Right cardiac atrium (tissue), 5 donors: ENCODE results near the gene CDHR4. TPM values are rescaled to one million over a fixed set of nuclear protein-coding genes. Genes with fewer than 3 reads are reported as not detected.
"Not testable (repeated sequence)": the region's sequence is repeated elsewhere in the genome, so short reads cannot be mapped to it uniquely, and the experiment has no call there.

ENCODE experiments used
- ATAC-seq, 2 donors: fragments of 200-7000 bp; cut with Tn5 transposase; one replicate each; pipeline versions ENCODE4 v1.8.0 to v1.9.1; 2020; ENCODE audit warnings: moderate library complexity in 2 of 2, mild to moderate bottlenecking in 1 of 2
- DNase-seq, 3 donors: peaks; one replicate each; pipeline ENCODE4 v3.0.0-alpha.2; 2020
- H3K27ac ChIP-seq: one replicate; pipeline ENCODE4 v1.5.1; 2013; ENCODE audit warnings: mild to moderate bottlenecking, low read length, control low read depth, moderate library complexity
- H3K27me3 ChIP-seq: one replicate; pipeline ENCODE4 v1.6.1; 2013; ENCODE audit not compliant: control insufficient read depth, insufficient read depth
- H3K4me1 ChIP-seq: one replicate; pipeline ENCODE4 v1.6.1; 2013; ENCODE audit warnings: low read length; ENCODE audit not compliant: control insufficient read depth, insufficient read depth
- H3K4me3 ChIP-seq: one replicate; pipeline ENCODE4 v1.5.1; 2013; ENCODE audit warnings: low read length, control low read depth
- H3K9me3 ChIP-seq: one replicate; pipeline ENCODE4 v1.6.1; 2013; ENCODE audit warnings: low read length; ENCODE audit not compliant: control insufficient read depth
- WGBS: extraction: QIAGEN DNeasy Blood & Tissue Kit; methylation state at CpG from one replicate; pipeline ENCODE4 v1.1.7; 2013; 5-methylcytosine and 5-hydroxymethylcytosine counted together
- intact Hi-C, 4 donors: fragments of 100-400 bp; cut with DNase I; formaldehyde crosslinking; loops; one replicate each; pipeline versions ENCODE4 v1.11.0 to v1.14.0; 2022 to 2023
- polyA plus RNA-seq: library from polyadenylated mRNA; stranded (reverse); fragments of 200-250 nt; gene quantifications from one replicate; pipeline ENCODE4 v1.2.3, GENCODE V29; 2013
- total RNA-seq, 4 donors: library from RNA; stranded (reverse); fragmentation: NEBNext Ultra II Directional; extraction: Animal tissue kit (Norgen Biotek cat#: 25700); gene quantifications; one replicate each; pipeline ENCODE4 v1.2.1, GENCODE V29; 2021
- donor health status: healthy with polysubstance abuse.
- donor health status: DM: no; HTN: yes; CAD: no.
- donor health status: DM: no; HTN: no; CAD: no.
- donor health status: DM: no; HTN: yes; CAD: no; lungs with severe emphysema.
- donor health status: DM: yes; HTN: yes; CAD: no.

The CDHR4 gene
- total and polyA plus RNA-seq, 5 donors = 0.07 to 0.29 TPM; not detected in 3

DNA sequence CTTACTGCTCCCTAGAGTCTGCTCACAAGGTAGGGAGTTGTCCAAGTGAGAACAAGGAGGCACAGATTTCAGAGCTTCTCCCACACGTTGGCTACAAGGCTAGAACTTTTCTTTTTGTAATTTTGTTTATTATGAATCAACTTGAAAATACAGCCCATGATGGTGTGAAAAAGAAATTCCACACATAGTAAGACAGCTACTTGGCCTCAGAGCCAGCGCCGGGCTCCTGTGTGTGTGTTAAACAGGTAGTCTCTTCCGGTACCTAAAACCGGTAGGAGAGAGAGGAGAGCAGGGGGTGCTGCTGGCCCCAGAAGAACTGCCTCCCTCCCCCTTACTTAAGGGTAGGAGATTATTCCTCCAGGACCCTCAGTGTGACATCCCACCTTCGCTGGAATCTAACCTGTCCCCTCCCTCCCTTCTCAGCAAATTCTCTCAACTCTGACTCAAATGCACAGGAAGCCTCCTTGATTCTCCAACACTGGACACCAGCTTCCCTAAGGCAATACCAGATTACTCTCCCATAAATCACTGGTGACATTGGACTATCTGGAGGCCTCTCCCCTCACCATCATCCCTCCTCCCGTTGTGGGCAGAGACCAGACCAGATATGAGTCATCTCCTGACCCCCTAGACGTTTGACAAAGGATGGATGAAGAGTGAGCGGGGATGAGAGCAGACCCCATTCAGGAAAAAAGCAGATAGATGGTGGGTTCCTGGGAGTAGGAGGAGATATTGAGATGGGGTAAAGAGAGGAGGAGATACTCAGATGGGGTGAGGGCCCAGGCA, 8.9 kb downstream of the CDHR4 start:
- DNase-seq = no peak
- Histone ChIP-seq H3K27me3 (no peaks in the 10 kb centered on the region), H3K4me3 (no peak overlapping the region), H3K4me1 (peaks cover 5% of the 10 kb centered on the region), H3K9me3 (no peaks in the 10 kb centered on the region), H3K27ac (no peak overlapping the region)
- intact Hi-C loops = no loop called here
- no peak for ATAC-seq
- WGBS = 65% methylated on average over 9 of the region's 9 CpGs

DNA sequence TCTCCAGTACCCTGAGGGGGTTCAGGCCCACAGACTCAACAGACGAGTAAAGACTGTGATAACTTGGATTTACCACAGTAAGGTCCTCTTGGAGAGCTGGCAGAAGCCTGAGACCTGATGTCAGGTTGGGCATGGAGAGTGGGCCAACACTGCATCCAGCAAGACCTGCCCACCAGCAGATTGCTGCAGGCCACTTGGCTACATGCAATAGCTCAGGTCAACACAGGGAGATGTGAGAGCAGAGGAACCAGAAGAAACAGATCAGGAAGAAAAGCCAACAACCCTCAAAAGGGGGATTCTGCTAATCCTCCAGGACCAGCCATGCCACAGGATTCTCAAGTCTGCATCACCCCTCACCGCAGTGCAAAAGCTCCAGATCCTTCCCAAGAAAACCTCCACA, 11.6 kb downstream of the CDHR4 start:
- DNase-seq (no peak), ATAC-seq (no peak)
- Histone ChIP-seq H3K27me3 (no peaks in the 10 kb centered on the region), H3K4me3 (no peak overlapping the region), H3K4me1 (peaks cover 5% of the 10 kb centered on the region), H3K27ac (no peak overlapping the region), H3K9me3 (no peaks in the 10 kb centered on the region)
- intact Hi-C loops = no loop called here
- WGBS = 98% methylated on average over 2 of the region's 2 CpGs

DNA sequence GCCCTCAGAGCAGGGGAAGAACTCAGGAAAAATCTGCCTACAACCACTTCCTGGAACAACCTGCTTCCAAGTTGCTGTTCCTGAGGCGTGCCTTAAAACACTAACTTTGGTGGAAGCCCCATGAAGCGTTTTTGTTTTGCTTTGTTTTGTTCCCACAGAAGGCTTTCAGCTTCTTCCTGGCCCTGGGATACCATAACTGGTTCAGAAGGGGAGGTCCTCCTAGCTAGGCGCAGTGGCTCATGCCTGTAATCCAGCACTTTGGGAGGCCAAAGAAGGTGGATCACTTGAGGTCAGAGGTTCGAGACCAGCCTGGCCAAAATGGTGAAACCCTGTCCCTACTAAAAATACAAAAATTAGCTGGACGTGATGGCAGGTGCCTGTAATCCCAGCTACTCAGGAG, 12.1 kb downstream of the CDHR4 start:
- Histone ChIP-seq H3K4me3 (no peak overlapping the region), H3K27me3 (no peaks in the 10 kb centered on the region), H3K27ac (no peak overlapping the region), H3K9me3 (no peaks in the 10 kb centered on the region), H3K4me1 (peaks cover 5% of the 10 kb centered on the region)
- no peak for DNase-seq
- no peak for ATAC-seq
- WGBS = 83% methylated on average over 5 of the region's 5 CpGs
- intact Hi-C loops = no loop called here

DNA sequence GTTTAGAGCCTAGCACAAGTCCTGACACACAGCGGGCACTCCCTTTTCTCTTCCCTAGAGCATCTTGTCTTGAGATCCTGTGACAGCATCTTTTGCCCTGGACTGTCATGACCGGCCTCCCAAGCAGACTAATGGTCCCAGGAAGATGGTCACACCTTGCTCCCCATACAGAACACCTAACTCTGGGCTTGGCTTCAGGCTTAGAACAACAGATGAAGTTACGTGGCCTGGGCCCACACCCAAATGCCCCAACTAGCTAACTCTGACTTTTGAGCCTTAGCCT, 12.6 kb downstream of the CDHR4 start:
- ATAC-seq (no peak), DNase-seq (no peak)
- H3K27me3 ChIP-seq = no peaks in the 10 kb centered on the region
- 76% methylated on average over 3 of the region's 3 CpGs for WGBS
- intact Hi-C loops = no loop called here
- peak overlapping the region; percentile 92 for H3K27ac ChIP-seq
- no peak overlapping the region for H3K4me3 ChIP-seq
- H3K4me1 ChIP-seq = peaks cover 5% of the 10 kb centered on the region
- no peaks in the 10 kb centered on the region for H3K9me3 ChIP-seq

DNA sequence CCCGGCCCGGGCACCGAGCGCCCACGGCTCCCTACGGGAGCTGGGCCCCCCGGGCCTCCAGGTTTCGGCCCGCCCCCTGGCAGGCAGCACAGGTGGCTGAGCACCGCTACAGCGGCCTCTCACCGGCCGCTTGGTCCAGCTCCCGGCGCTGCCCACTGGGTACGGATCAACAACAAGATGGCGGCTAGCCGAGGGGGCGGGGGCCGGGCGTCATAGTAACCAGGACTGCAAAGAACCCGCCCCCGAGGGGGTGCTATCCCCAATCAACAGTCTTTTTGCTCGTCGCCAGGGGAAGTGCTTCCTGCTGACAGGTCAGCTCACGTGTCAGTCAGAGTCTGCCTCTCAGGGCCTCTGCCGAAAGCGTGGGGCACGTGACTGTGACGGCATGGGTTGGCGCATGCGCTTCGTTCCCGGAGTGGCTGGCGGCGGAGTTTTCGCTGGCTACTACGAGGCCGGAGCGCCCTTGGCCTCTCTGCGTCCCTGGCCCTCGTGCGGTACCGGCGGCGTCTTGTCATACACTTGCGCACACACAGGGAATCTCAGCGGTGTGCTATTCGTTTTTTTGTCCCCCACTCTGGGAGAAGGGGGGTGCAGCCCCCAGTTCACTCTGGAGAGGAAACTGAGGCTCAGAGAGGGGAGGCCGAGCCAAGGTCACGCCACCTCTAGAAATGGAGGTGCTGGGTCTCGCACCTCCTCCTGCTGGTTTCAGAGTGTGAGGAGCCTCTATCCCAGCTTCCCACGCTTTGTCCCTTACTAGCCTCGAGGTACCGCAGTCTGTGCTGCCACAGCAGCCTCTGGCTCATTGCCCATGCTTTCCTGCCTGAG, 13.1 kb downstream of the CDHR4 start, which contains the start of gene IP6K1:
IP6K1 (minus strand) TSS at position 186 of the 825 bp plus-strand sequence. CDS start 38,502 bp downstream, outside the sequence.
- H3K27ac ChIP-seq = peak within 1 kb of the TSS; percentile 92
- ATAC-seq = peak; percentile 99 to 100
- DNase-seq = peak; percentile 100
- intact Hi-C loops = no loop called here
- peak within 1 kb of the TSS; percentile 82 for H3K4me3 ChIP-seq
- 5% methylated on average over 55 of the region's 55 CpGs for WGBS
- no peaks in the 10 kb centered on the region for H3K27me3 ChIP-seq
- H3K9me3 ChIP-seq = no peaks in the 10 kb centered on the region
- peaks cover 5% of the 10 kb centered on the region for H3K4me1 ChIP-seq

DNA sequence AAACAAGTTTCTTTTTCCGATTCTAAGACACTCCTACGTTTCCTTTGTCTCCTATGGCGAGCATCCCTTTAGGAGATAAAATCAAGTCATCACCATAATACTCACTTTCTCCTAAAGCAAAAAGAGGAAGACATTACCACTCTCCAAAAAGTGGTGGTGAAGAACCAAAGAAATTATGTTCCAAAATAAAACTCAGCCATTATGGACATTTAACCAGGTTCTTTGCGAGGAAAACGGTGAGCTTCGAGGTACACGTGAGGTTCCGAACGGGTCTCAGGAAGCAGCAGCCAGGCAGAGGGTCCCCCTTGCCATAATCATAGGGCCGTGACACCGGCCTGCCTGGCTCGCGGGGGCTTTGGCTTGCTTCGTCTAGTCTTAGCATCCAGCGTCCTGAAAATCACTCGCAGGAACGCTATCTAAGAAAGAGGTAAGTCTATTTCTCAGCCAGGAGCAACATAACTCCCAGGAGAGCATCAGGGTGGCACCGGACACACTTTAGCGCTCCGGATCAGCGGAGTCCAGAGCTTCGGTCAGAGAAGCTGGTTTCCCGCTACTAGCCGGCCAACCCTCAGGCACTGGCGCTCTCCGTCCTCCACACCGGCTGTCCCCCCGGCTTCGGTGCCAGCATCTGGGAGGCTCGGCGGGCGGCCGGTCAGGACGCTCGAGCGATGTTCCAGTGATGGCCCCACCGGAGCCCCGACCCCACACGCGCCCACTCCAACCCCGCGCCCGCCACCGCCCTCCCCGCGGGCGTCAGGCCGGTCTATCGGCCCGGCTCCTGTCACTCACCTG, 13.9 kb downstream of the CDHR4 start:
- peak overlapping the region; percentile 69 for H3K27ac ChIP-seq
- peak overlapping the region; percentile 82 for H3K4me3 ChIP-seq
- ATAC-seq = peak; percentile 59 to 65
- no peaks in the 10 kb centered on the region for H3K27me3 ChIP-seq
- DNase-seq = peak in 2 of 3 donors; percentile 49 to 74
- intact Hi-C loops = no loop called here
- no peaks in the 10 kb centered on the region for H3K9me3 ChIP-seq
- H3K4me1 ChIP-seq = peaks cover 5% of the 10 kb centered on the region
- 1% methylated on average over 50 of the region's 50 CpGs for WGBS

DNA sequence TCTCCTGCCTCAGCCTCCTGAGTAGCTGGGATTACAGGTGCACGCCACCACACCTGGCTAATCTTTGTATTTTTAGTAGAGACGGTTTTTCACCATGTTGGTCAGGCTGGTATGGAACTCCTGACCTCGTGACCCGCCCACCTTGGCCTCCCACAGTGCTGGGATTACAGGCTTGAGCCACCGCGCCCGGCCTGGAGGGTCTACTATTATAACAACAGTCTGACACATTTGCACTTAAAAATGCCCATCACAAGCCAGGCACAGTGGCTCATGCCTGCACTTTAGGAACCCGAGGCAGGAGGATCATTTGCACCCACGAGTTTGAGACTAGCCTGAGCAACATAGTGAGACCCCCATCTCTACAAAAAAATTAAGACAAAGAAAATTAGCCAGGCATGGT, 17.4 kb downstream of the CDHR4 start:
- 93% methylated on average over 9 of the region's 9 CpGs for WGBS
- H3K4me3 ChIP-seq, H3K27ac ChIP-seq, H3K4me1 ChIP-seq, DNase-seq, H3K9me3 ChIP-seq, ATAC-seq, intact Hi-C loops, H3K27me3 ChIP-seq: not testable (repeated sequence)

DNA sequence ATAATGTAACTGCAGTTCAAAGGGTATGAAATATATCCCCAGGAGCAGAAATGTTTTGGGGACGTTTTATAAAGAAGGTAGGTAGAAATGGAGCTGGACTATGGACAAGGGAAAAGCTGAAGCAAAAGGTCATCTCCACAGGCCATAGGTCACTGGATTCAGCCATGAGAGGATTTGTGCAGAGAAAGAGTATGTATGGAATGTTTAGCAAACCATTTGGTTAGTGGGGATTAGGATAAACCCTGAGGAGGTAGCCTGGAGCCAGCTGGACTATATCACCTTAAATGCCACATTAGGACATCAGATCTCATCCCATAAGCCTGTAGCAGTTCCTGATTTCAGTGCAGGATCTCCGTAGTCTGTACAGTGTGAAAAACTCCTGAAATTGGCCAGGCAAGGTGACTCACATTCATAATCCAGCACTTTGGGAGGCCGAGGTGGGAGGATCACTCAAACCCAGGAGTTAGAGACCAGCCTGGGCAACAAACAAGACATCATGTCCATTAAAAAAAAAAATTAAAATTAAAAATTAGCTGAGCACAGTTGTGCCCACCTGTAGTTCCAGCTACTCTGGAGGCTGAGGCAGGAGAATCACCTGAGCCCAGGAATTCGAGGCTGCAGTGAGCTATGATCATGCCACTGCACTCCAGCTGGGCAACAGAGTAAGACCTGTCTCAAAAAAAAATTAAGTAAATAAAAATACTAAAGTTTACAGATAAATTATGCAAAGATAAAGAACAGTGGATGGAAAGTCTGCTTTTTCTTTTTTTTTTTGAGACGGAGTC, 18.1 kb downstream of the CDHR4 start:
- Histone ChIP-seq H3K27ac (no peak overlapping the region), H3K4me1 (peaks cover 4% of the 10 kb centered on the region), H3K4me3 (no peak overlapping the region), H3K27me3 (no peaks in the 10 kb centered on the region), H3K9me3 (no peaks in the 10 kb centered on the region)
- ATAC-seq = no peak
- WGBS = 84% methylated on average over 5 of the region's 5 CpGs
- DNase-seq = no peak
- intact Hi-C loops = no loop called here

DNA sequence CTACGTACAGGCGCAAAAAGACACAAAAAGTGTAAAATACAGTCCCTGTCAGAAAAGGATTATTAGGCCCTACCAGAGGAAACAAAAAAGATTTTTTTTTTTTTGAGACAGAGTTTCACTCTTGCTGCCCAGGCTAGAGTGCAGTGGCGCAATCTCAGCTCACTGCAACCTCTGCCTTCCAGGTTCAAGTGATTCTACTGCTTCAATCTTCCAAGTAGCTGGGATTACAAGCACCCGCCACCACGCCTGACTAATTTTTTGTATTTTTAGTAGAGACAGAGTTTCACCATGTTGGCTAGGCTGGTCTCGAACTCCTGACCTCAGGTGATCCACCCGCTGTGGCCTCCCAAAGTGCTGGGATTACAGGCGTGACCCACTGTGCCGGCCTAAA, 18.7 kb downstream of the CDHR4 start:
- 93% methylated on average over 9 of the region's 9 CpGs for WGBS
- intact Hi-C loops, DNase-seq, H3K27me3 ChIP-seq, H3K4me1 ChIP-seq, H3K27ac ChIP-seq, ATAC-seq, H3K9me3 ChIP-seq, H3K4me3 ChIP-seq: not testable (repeated sequence)

DNA sequence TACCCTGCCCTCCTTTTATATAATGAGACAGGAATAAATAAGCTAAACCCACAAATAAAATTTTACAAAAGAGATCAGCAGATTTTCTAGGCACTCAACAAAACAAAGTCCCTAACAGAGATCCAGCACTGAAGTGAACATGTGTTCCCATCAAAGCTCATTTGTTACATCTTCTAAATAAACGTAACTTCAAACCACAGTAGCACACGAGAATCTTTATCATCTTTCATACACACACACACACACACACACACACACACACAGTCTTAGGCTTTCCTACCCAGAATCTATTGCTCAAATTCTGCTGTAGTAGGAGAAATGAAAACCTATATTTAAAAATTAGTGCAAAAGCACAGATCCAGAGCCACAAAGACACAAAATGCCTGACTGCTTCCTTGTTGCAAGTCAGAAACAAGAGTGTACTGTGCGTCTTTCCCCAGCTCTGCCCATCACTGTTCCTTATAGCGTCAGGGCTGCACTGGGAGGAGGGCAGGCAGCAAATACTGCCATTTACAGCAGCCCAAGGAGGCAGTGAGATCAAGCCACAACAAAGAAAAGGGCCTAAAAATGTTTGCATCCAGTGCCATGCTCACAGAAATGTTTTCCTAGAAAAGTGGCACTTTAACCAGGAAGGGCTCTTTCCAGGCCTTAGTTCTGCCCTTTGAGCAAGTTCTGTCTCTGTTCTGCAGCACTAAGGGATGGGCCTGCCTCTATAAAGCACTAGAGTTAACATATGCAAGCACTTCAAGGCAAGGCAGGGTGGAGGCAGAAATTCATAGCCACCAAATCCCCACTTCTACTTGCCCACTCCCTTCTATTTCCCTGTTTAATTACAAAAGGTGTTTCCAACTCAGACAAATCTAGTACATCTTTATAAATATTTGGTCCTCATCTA, 19.3 kb downstream of the CDHR4 start:
- intact Hi-C loops = no loop called here
- H3K27me3 ChIP-seq = no peaks in the 10 kb centered on the region
- DNase-seq (no peak), ATAC-seq (no peak)
- no peak overlapping the region for H3K27ac ChIP-seq
- no peak overlapping the region for H3K4me3 ChIP-seq
- no peaks in the 10 kb centered on the region for H3K9me3 ChIP-seq
- peaks cover 4% of the 10 kb centered on the region for H3K4me1 ChIP-seq
- WGBS = 64% methylated on average over 4 of the region's 4 CpGs
